ENCODE measurements around the gene ADGB. TPM values are rescaled to one million over a fixed set of nuclear protein-coding genes. Genes with fewer than 3 reads are reported as not detected.

The ADGB gene
- total RNA-seq, 6 experiments from 2014 or later, result not detected

GRCh38 chr6:146861029-146861563, 262.3 kb downstream of the ADGB start:
- DNase-seq, result no peak
- Mint-ChIP-seq H3K9me3 (no peaks in the 10 kb centered on the region), H3K4me1 (ENCODE audit: low read depth) (peaks cover 13% of the 10 kb centered on the region), H3K27ac (no peak overlapping the region), H3K4me3 (no peak overlapping the region), H3K27me3 (ENCODE audit: insufficient read depth) (peaks cover 1% of the 10 kb centered on the region; the same call in 1 of the 2 replicates), H3K36me3 (ENCODE audit: low read depth) (no peaks in the 10 kb centered on the region)
- no peak for TF ChIP-seq CTCF (IDR thresholded peaks at IDR 0.05)

- Mint-ChIP-seq H3K27me3 (ENCODE audit: insufficient read depth) (0 out of 2 replicates have a peak, but pooled peaks cover 1% of the 10 kb centered on the region), H3K36me3 (ENCODE audit: low read depth) (no peaks in the 10 kb centered on the region), H3K4me1 (ENCODE audit: low read depth) (peaks cover 13% of the 10 kb centered on the region), H3K4me3 (no peak overlapping the region), H3K9me3 (no peaks in the 10 kb centered on the region), H3K27ac (no peak overlapping the region)
- TF ChIP-seq CTCF (IDR thresholded peaks at IDR 0.05), result no peak
- DNase-seq, result no peak
These were observed 262.9 kb downstream of the ADGB start for GRCh38 chr6:146861716-146862115.

- Mint-ChIP-seq H3K4me1 (ENCODE audit: low read depth) (peaks cover 9% of the 10 kb centered on the region), H3K36me3 (ENCODE audit: low read depth) (no peaks in the 10 kb centered on the region), H3K27me3 (ENCODE audit: insufficient read depth) (0 out of 2 replicates have a peak, but pooled peaks cover 1% of the 10 kb centered on the region), H3K4me3 (no peak overlapping the region), H3K9me3 (no peaks in the 10 kb centered on the region), H3K27ac (no peak overlapping the region)
- DNase-seq, result no peak
- TF ChIP-seq CTCF (IDR thresholded peaks at IDR 0.05), result no peak
These were observed 263.7 kb downstream of the ADGB start for GRCh38 chr6:146862508-146862919.

- H3K27ac Mint-ChIP-seq, result no peak overlapping the region
- TF ChIP-seq CTCF (IDR thresholded peaks at IDR 0.05), result no peak
- no peaks in the 10 kb centered on the region for H3K36me3 Mint-ChIP-seq (ENCODE audit: low read depth)
- no peak for DNase-seq
- H3K27me3 Mint-ChIP-seq (ENCODE audit: insufficient read depth), result 0 out of 2 replicates have a peak, but pooled peaks cover 1% of the 10 kb centered on the region
- H3K4me1 Mint-ChIP-seq (ENCODE audit: low read depth), result no peaks in the 10 kb centered on the region
- H3K9me3 Mint-ChIP-seq, result no peaks in the 10 kb centered on the region
- no peak overlapping the region for H3K4me3 Mint-ChIP-seq
These were observed 265.5 kb downstream of the ADGB start for GRCh38 chr6:146864300-146864699.

- H3K27me3 Mint-ChIP-seq (ENCODE audit: insufficient read depth), result 0 out of 2 replicates have a peak, but pooled peaks cover 1% of the 10 kb centered on the region
- H3K27ac Mint-ChIP-seq, result no peak overlapping the region
- no peak overlapping the region for H3K4me3 Mint-ChIP-seq
- TF ChIP-seq CTCF (IDR thresholded peaks at IDR 0.05), result no peak
- H3K36me3 Mint-ChIP-seq (ENCODE audit: low read depth), result no peaks in the 10 kb centered on the region
- no peaks in the 10 kb centered on the region for H3K4me1 Mint-ChIP-seq (ENCODE audit: low read depth)
- no peaks in the 10 kb centered on the region for H3K9me3 Mint-ChIP-seq
- no peak for DNase-seq
These were observed 266.1 kb downstream of the ADGB start for GRCh38 chr6:146864885-146865284.

Other genes with a start within 250 kb of the ADGB start
- 10 to 100 TPM; 71.9 to 87.6 (median 74.3) TPM for gene RAB32, start 55.1 kb upstream of the ADGB start, total RNA-seq (2021; fragmentation: NEBNext Ultra II Directional; extraction: Animal tissue kit (Norgen Biotek cat#: 25700))